ENCODE measurements around the gene STRIP1.

The STRIP1 gene

DNA sequence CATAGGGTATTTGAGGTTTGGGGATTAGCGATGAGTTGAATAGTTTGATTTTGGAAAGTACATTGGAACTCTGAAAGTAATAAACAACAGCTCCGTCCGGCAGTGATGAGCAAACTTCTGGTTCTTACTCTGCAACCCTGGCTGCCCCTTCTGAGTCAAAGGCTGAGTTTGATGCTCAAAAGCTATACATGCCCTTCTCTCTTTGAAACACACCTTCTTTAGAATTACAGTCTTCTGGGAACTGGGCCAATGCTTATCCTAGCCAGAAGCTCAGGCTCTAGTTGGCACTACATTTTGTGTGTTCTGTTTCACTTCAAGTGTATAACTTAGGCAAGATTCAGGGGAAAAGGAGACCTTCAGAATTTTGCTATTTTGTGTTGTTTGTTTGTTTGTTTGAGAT lies 40.5 kb upstream of the STRIP1 start:
- H3K36me3 ChIP-seq (ENCODE audit: insufficient read depth, low read length), result peaks cover 22% of the 10 kb centered on the region
- H3K9ac ChIP-seq (ENCODE audit: insufficient read length), result no peak overlapping the region
- no peak overlapping the region for H3K27ac ChIP-seq
- no peak for DNase-seq (ENCODE audit: low read depth, low spot score)
- TF ChIP-seq POLR2AphosphoS5 (IDR thresholded peaks at IDR 0.05; ENCODE audit: borderline replicate concordance, low read depth, low read length) (no peak), FOXP2 (optimal IDR thresholded peaks at IDR 0.05; ENCODE audit: control extremely low read depth, extremely low read length, insufficient read depth) (no peak), EZH2 (IDR thresholded peaks at IDR 0.05) (no peak)
- no peak overlapping the region for H3K4me3 ChIP-seq
- no peaks in the 10 kb centered on the region for H3K9me3 ChIP-seq (ENCODE audit: low read depth, low read length)

DNA sequence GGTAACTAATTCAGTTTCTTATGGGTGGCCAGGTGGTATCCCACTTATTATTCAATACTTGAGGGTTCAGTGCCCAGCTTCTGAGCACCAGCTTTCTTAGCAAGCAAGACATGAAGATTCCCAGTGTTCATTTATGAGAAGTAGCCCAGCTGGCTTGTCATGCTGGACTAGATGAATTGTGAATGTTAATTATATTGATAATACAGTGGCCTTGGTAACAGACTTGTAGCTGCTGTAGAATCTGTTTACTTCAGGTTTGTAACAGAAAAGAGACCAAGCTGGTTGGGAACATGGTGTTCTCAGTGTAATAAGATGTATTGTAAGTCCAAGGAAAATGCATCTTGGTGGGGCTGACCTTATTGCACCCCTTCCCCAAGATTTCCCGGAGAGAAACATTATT lies 39.8 kb upstream of the STRIP1 start:
- peaks cover 18% of the 10 kb centered on the region for H3K36me3 ChIP-seq (ENCODE audit: insufficient read depth, low read length)
- no peak for DNase-seq (ENCODE audit: low read depth, low spot score)
- H3K27ac ChIP-seq, result no peak overlapping the region

GRCh38 chr1:109995536-109995935 lies 38.9 kb upstream of the STRIP1 start:
- TF ChIP-seq EZH2 (IDR thresholded peaks at IDR 0.05), result no peak
- TF ChIP-seq FOXP2 (optimal IDR thresholded peaks at IDR 0.05; ENCODE audit: control extremely low read depth, extremely low read length, insufficient read depth), result no peak
- no peak for TF ChIP-seq POLR2AphosphoS5 (IDR thresholded peaks at IDR 0.05; ENCODE audit: borderline replicate concordance, low read depth, low read length)

More for the DNA sequence above, 39.8 kb upstream of the STRIP1 start:
- H3K4me3 ChIP-seq, result no peak overlapping the region
- no peaks in the 10 kb centered on the region for H3K9me3 ChIP-seq (ENCODE audit: low read depth, low read length)
- TF ChIP-seq POLR2AphosphoS5 (IDR thresholded peaks at IDR 0.05; ENCODE audit: borderline replicate concordance, low read depth, low read length), result no peak
- no peak for TF ChIP-seq EZH2 (IDR thresholded peaks at IDR 0.05)
- no peak for TF ChIP-seq FOXP2 (optimal IDR thresholded peaks at IDR 0.05; ENCODE audit: control extremely low read depth, extremely low read length, insufficient read depth)
- H3K9ac ChIP-seq (ENCODE audit: insufficient read length), result no peak overlapping the region

DNA sequence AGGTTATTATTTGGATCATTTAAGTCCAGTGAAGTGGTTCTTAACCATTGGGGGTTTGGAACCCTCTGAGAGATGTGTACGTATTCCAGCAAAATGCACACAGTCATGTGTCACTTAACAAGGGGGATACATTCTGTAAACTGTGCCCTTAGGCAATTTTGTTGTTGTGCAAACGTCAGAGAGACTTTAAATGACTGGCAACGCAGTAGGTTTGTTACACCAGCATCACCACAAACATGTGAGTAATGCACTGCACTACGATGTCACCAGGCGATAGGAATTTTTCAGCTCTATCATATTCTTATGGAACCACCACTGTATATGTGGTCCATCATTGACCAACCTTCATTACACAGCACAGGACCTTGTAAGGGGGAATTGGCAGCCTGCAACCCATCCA lies 37.9 kb upstream of the STRIP1 start:
- TF ChIP-seq POLR2AphosphoS5 (IDR thresholded peaks at IDR 0.05; ENCODE audit: borderline replicate concordance, low read depth, low read length), result no peak
- no peak for TF ChIP-seq EZH2 (IDR thresholded peaks at IDR 0.05)
- no peak for TF ChIP-seq FOXP2 (optimal IDR thresholded peaks at IDR 0.05; ENCODE audit: control extremely low read depth, extremely low read length, insufficient read depth)
- H3K9me3 ChIP-seq (ENCODE audit: low read depth, low read length), result no peaks in the 10 kb centered on the region
- H3K27ac ChIP-seq, result no peak overlapping the region
- no peak for DNase-seq (ENCODE audit: low read depth, low spot score)
- H3K36me3 ChIP-seq (ENCODE audit: insufficient read depth, low read length), result peaks cover 6% of the 10 kb centered on the region; the same call in 1 of the 2 replicates
- H3K4me3 ChIP-seq, result no peak overlapping the region
- no peak overlapping the region for H3K9ac ChIP-seq (ENCODE audit: insufficient read length)

More at GRCh38 chr1:109995536-109995935, 38.9 kb upstream of the STRIP1 start:
- Histone ChIP-seq H3K36me3 (ENCODE audit: insufficient read depth, low read length) (peaks cover 12% of the 10 kb centered on the region; the same call in 1 of the 2 replicates), H3K27ac (no peak overlapping the region), H3K4me3 (no peak overlapping the region), H3K9me3 (ENCODE audit: low read depth, low read length) (no peaks in the 10 kb centered on the region), H3K9ac (ENCODE audit: insufficient read length) (no peak overlapping the region)
- no peak for DNase-seq (ENCODE audit: low read depth, low spot score)

GRCh38 chr1:109997204-109997866 lies 37.1 kb upstream of the STRIP1 start:
- no peak for DNase-seq (ENCODE audit: low read depth, low spot score)
- Histone ChIP-seq H3K36me3 (ENCODE audit: insufficient read depth, low read length) (peaks cover 3% of the 10 kb centered on the region; the same call in 1 of the 2 replicates), H3K4me3 (no peak overlapping the region), H3K9ac (ENCODE audit: insufficient read length) (no peak overlapping the region), H3K27ac (peak overlapping the region; percentile 27; the same call in 1 of the 2 replicates), H3K9me3 (ENCODE audit: low read depth, low read length) (no peaks in the 10 kb centered on the region)
- TF ChIP-seq POLR2AphosphoS5 (IDR thresholded peaks at IDR 0.05; ENCODE audit: borderline replicate concordance, low read depth, low read length) (no peak), FOXP2 (optimal IDR thresholded peaks at IDR 0.05; ENCODE audit: control extremely low read depth, extremely low read length, insufficient read depth) (no peak), EZH2 (IDR thresholded peaks at IDR 0.05) (no peak)

- Histone ChIP-seq H3K27ac (peak overlapping the region; percentile 27; the same call in 1 of the 2 replicates), H3K36me3 (ENCODE audit: insufficient read depth, low read length) (peaks cover 3% of the 10 kb centered on the region; the same call in 1 of the 2 replicates), H3K4me3 (no peak overlapping the region), H3K9me3 (ENCODE audit: low read depth, low read length) (no peaks in the 10 kb centered on the region), H3K9ac (ENCODE audit: insufficient read length) (no peak overlapping the region)
- TF ChIP-seq POLR2AphosphoS5 (IDR thresholded peaks at IDR 0.05; ENCODE audit: borderline replicate concordance, low read depth, low read length) (no peak), EZH2 (IDR thresholded peaks at IDR 0.05) (no peak), FOXP2 (optimal IDR thresholded peaks at IDR 0.05; ENCODE audit: control extremely low read depth, extremely low read length, insufficient read depth) (no peak)
- DNase-seq (ENCODE audit: low read depth, low spot score), result no peak
Measured at GRCh38 chr1:109997867-109998229, 36.6 kb upstream of the STRIP1 start.

DNA sequence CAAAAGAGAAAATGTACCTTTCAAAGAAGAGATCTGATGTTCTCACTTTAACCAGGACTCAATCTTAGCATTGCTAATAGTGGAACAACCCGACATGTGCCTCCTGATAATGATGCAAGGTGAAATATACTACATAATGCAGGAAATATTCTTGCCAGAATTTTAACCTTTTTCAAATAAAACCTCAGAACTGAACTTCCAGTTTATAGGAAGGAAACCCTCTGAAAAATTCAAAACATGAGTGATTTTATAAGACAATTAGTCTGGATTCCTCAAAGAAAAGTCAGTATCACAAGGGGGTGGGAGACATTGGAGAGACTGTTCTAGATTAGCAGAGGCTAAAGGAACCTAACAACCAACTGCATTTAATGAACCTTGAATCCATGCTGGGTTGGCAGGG lies 31.7 kb upstream of the STRIP1 start:
- Histone ChIP-seq H3K9ac (ENCODE audit: insufficient read length) (no peak overlapping the region), H3K4me3 (no peak overlapping the region), H3K36me3 (ENCODE audit: insufficient read depth, low read length) (no peaks in the 10 kb centered on the region; the same call in 1 of the 2 replicates), H3K27ac (peak overlapping the region; percentile 90), H3K9me3 (ENCODE audit: low read depth, low read length) (no peaks in the 10 kb centered on the region)
- TF ChIP-seq FOXP2 (optimal IDR thresholded peaks at IDR 0.05; ENCODE audit: control extremely low read depth, extremely low read length, insufficient read depth) (no peak), EZH2 (IDR thresholded peaks at IDR 0.05) (no peak), POLR2AphosphoS5 (IDR thresholded peaks at IDR 0.05; ENCODE audit: borderline replicate concordance, low read depth, low read length) (no peak)
- no peak for DNase-seq (ENCODE audit: low read depth, low spot score)

DNA sequence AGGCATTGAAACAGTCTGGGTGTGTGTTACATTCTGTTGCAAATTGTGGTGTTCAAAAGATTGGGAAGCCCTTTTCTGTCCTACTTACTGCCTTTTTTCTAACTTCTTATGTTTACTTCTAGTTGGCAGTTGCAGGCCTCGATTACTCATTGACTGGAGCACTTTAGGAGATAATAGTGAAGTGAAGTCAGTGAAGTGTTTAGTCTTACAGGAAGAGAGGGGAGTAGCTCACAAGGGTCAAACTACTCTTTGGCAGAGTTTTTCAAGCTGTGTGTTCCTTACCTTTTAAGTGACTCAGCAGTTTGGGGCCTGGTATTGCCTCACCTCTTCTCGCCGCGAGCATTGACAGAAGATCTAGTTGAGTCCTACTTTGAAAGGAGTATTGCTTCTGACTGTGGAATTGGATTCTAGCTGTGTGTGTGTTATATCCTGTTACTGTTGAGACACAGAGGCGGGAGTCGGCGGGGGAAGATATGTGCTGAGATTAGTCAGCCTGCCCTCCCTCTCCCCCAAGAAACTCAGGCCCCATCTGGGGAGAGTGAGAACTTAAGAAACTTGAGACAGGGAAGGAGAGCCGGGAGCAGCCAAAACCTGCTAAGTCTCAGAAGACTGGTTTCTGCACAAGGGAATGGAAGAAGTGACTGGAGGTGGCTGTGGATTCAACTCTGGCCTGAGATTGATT lies 30.5 kb upstream of the STRIP1 start:
- TF ChIP-seq FOXP2 (optimal IDR thresholded peaks at IDR 0.05; ENCODE audit: control extremely low read depth, extremely low read length, insufficient read depth), result no peak
- no peak for TF ChIP-seq POLR2AphosphoS5 (IDR thresholded peaks at IDR 0.05; ENCODE audit: borderline replicate concordance, low read depth, low read length)
- TF ChIP-seq EZH2 (IDR thresholded peaks at IDR 0.05), result no peak
- peaks cover 5% of the 10 kb centered on the region for H3K36me3 ChIP-seq (ENCODE audit: insufficient read depth, low read length)
- DNase-seq (ENCODE audit: low read depth, low spot score), result peak; percentile 59
- peak overlapping the region; percentile 90 for H3K27ac ChIP-seq
- no peaks in the 10 kb centered on the region for H3K9me3 ChIP-seq (ENCODE audit: low read depth, low read length)
- H3K4me3 ChIP-seq, result peak overlapping the region; percentile 54
- H3K9ac ChIP-seq (ENCODE audit: insufficient read length), result peak overlapping the region; percentile 30
